ENCODE data around the gene SIAH1. TPM values are rescaled to one million over a fixed set of nuclear protein-coding genes. Genes with fewer than 3 reads are reported as not detected.
A peak's percentile ranks its signal among the peaks of the same experiment; 100 is the strongest.
"Not testable (repeated sequence)": the region's sequence is repeated elsewhere in the genome, so short reads cannot be mapped to it uniquely, and the experiment has no call there.

Gene SIAH1
- total RNA-seq, 4 donors from 2014 or later: 26.1 to 44.3 (median 40.1) TPM

GRCh38 chr16:48420437-48420836 is 35.2 kb upstream of the SIAH1 start:
- no peaks in the 10 kb centered on the region for H3K9me3 ChIP-seq
- no peak overlapping the region for H3K27ac ChIP-seq
- TF ChIP-seq EP300 (IDR thresholded peaks at IDR 0.05): no peak
- no peaks in the 10 kb centered on the region for H3K4me1 ChIP-seq
- no peak overlapping the region for H3K4me3 ChIP-seq
- no peaks in the 10 kb centered on the region for H3K27me3 ChIP-seq
- no peak for DNase-seq (ENCODE audit: low spot score in 2 of 2)
- no peaks in the 10 kb centered on the region for H3K36me3 ChIP-seq
- 76 to 95% methylated on average over 1 of the region's 1 CpG for WGBS, 2 donors

- not testable (repeated sequence) for H3K36me3 ChIP-seq; H3K9me3 ChIP-seq; H3K27ac ChIP-seq; DNase-seq (ENCODE audit: low spot score in 2 of 2); H3K27me3 ChIP-seq; H3K4me1 ChIP-seq; H3K4me3 ChIP-seq
- WGBS, 2 donors: 94 to 95% methylated on average over 23 to 24 of the region's 29 CpGs
Measured at GRCh38 chr16:48416617-48417016, 31.4 kb upstream of the SIAH1 start.

DNA sequence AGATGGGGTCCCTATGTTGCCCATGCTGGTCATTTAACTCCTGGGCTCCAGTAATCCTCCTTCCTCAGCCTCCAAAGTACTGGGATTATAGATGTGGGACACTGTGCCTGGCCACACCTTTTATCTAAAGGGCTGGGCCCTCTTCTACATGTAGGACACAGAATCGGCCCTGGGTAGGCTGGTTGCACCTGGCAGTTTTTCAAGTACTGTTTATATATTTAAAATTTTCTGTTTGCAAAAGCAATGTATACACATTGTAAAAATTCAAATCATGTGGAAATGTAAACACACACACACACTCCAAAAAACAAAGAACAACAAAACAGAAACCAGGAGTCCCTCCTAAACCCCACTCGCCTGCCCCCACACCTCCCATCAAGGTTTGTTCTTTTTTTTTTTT is 28.1 kb upstream of the SIAH1 start:
- WGBS, 2 donors: 81 to 82% methylated on average over 2 of the region's 2 CpGs
- Histone ChIP-seq H3K36me3 (no peaks in the 10 kb centered on the region), H3K9me3 (no peaks in the 10 kb centered on the region), H3K4me1 (peaks cover 0 to 3% (median 0%) of the 10 kb centered on the region in 4 donors), H3K4me3 (no peak overlapping the region), H3K27ac (no peak overlapping the region), H3K27me3 (no peaks in the 10 kb centered on the region)
- DNase-seq (ENCODE audit: low spot score in 2 of 2): no peak
- TF ChIP-seq EP300 (IDR thresholded peaks at IDR 0.05) (no peak), POLR2A (IDR thresholded peaks at IDR 0.05) (no peak)
- TF ChIP-seq, protein P1, sequence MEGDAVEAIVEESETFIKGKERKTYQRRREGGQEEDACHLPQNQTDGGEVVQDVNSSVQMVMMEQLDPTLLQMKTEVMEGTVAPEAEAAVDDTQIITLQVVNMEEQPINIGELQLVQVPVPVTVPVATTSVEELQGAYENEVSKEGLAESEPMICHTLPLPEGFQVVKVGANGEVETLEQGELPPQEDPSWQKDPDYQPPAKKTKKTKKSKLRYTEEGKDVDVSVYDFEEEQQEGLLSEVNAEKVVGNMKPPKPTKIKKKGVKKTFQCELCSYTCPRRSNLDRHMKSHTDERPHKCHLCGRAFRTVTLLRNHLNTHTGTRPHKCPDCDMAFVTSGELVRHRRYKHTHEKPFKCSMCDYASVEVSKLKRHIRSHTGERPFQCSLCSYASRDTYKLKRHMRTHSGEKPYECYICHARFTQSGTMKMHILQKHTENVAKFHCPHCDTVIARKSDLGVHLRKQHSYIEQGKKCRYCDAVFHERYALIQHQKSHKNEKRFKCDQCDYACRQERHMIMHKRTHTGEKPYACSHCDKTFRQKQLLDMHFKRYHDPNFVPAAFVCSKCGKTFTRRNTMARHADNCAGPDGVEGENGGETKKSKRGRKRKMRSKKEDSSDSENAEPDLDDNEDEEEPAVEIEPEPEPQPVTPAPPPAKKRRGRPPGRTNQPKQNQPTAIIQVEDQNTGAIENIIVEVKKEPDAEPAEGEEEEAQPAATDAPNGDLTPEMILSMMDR (IDR thresholded peaks at IDR 0.05): no peak

GRCh38 chr16:48409839-48410632 is 24.8 kb upstream of the SIAH1 start:
- Histone ChIP-seq H3K4me1 (peaks cover 0 to 3% (median 0%) of the 10 kb centered on the region in 4 donors), H3K27ac (peak overlapping the region in 1 of 4 donors; percentile 45), H3K4me3 (no peak overlapping the region), H3K9me3 (no peaks in the 10 kb centered on the region), H3K36me3 (no peaks in the 10 kb centered on the region), H3K27me3 (no peaks in the 10 kb centered on the region)
- 86 to 88% methylated on average over 12 of the region's 12 CpGs for WGBS, 2 donors
- TF ChIP-seq POLR2A (IDR thresholded peaks at IDR 0.05) (no peak), EP300 (IDR thresholded peaks at IDR 0.05) (no peak)
- TF ChIP-seq, protein P1 (IDR thresholded peaks at IDR 0.05): no peak
- DNase-seq (ENCODE audit: low spot score in 2 of 2): no peak

- no peaks in the 10 kb centered on the region for H3K27me3 ChIP-seq
- peak in 1 of 2 donors; percentile 54 for DNase-seq (ENCODE audit: low spot score in 2 of 2)
- H3K27ac ChIP-seq: no peak overlapping the region
- no peaks in the 10 kb centered on the region for H3K4me1 ChIP-seq
- no peaks in the 10 kb centered on the region for H3K9me3 ChIP-seq
- H3K36me3 ChIP-seq: no peaks in the 10 kb centered on the region
- H3K4me3 ChIP-seq: no peak overlapping the region
- WGBS, 2 donors: 84 to 87% methylated on average over 7 of the region's 7 CpGs
- no peak for TF ChIP-seq EP300 (IDR thresholded peaks at IDR 0.05)
- no peak for TF ChIP-seq POLR2A (IDR thresholded peaks at IDR 0.05)
- TF ChIP-seq, protein P1 (IDR thresholded peaks at IDR 0.05): no peak
Measured at GRCh38 chr16:48408688-48409087, 23.5 kb upstream of the SIAH1 start.

- DNase-seq (ENCODE audit: low spot score in 2 of 2): no peak
- H3K27ac ChIP-seq: no peak overlapping the region
- TF ChIP-seq, protein P1 (IDR thresholded peaks at IDR 0.05): no peak
- TF ChIP-seq EP300 (IDR thresholded peaks at IDR 0.05) (no peak), POLR2A (IDR thresholded peaks at IDR 0.05) (no peak)
- no peaks in the 10 kb centered on the region for H3K36me3 ChIP-seq
- no peaks in the 10 kb centered on the region for H3K9me3 ChIP-seq
- 86 to 91% methylated on average over 4 of the region's 4 CpGs for WGBS, 2 donors
- H3K4me3 ChIP-seq: no peak overlapping the region
- no peaks in the 10 kb centered on the region for H3K27me3 ChIP-seq
- no peaks in the 10 kb centered on the region for H3K4me1 ChIP-seq
Measured at GRCh38 chr16:48405907-48406306, 20.7 kb upstream of the SIAH1 start.
